ENCODE data around the gene PALMD. TPM values are rescaled to one million over a fixed set of nuclear protein-coding genes. Genes with fewer than 3 reads are reported as not detected.

Gene PALMD
- total RNA-seq, 1 donor from 2014 or later, result not detected

- Mint-ChIP-seq H3K27me3 (peaks cover 11% of the 10 kb centered on the region), H3K4me1 (no peaks in the 10 kb centered on the region), H3K27ac (no peak overlapping the region), H3K4me3 (no peak overlapping the region), H3K36me3 (ENCODE audit: low read depth) (no peaks in the 10 kb centered on the region), H3K9me3 (no peaks in the 10 kb centered on the region)
- CTCF ChIA-PET, result no interaction called here
- TF ChIP-seq, protein P1, sequence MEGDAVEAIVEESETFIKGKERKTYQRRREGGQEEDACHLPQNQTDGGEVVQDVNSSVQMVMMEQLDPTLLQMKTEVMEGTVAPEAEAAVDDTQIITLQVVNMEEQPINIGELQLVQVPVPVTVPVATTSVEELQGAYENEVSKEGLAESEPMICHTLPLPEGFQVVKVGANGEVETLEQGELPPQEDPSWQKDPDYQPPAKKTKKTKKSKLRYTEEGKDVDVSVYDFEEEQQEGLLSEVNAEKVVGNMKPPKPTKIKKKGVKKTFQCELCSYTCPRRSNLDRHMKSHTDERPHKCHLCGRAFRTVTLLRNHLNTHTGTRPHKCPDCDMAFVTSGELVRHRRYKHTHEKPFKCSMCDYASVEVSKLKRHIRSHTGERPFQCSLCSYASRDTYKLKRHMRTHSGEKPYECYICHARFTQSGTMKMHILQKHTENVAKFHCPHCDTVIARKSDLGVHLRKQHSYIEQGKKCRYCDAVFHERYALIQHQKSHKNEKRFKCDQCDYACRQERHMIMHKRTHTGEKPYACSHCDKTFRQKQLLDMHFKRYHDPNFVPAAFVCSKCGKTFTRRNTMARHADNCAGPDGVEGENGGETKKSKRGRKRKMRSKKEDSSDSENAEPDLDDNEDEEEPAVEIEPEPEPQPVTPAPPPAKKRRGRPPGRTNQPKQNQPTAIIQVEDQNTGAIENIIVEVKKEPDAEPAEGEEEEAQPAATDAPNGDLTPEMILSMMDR (IDR thresholded peaks at IDR 0.05), result no peak
- intact Hi-C loops (cut with micrococcal nuclease), result no loop called here
- no peak for ATAC-seq (ENCODE audit: low read depth)
- POLR2A ChIA-PET, result no interaction called here
- no peak for DNase-seq
Observed at GRCh38 chr1:99675292-99675691, 29.4 kb downstream of the PALMD start.

DNA sequence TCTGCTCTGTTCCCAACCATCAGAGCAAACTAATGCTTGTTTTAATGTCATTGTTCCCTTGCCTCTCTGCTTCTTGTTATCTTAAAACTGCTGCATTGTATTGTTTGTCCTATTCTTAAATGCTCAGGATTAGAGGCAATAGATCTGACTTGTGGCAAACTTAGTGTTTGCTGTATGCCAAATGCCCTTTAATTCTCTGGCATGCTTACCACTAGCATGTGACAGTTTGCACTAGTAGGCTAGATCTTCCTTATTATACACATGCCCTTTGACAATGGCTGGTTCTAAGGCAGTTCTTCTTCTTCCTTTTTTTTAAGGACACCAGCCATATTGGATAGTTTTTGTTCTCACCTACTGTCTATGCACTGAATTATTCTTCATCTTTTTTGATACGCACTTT is 30.1 kb downstream of the PALMD start:
- Mint-ChIP-seq H3K4me1 (no peaks in the 10 kb centered on the region), H3K27me3 (peaks cover 11% of the 10 kb centered on the region), H3K4me3 (no peak overlapping the region), H3K9me3 (no peaks in the 10 kb centered on the region), H3K27ac (no peak overlapping the region), H3K36me3 (ENCODE audit: low read depth) (no peaks in the 10 kb centered on the region)
- intact Hi-C loops (cut with micrococcal nuclease), result no loop called here
- ATAC-seq (ENCODE audit: low read depth) (no peak), DNase-seq (no peak)
- ChIA-PET CTCF (no interaction called here), POLR2A (no interaction called here)
- TF ChIP-seq, protein P1 (IDR thresholded peaks at IDR 0.05), result no peak

- Mint-ChIP-seq H3K4me3 (no peak overlapping the region), H3K27ac (no peak overlapping the region), H3K36me3 (ENCODE audit: low read depth) (no peaks in the 10 kb centered on the region), H3K9me3 (no peaks in the 10 kb centered on the region), H3K27me3 (peaks cover 11% of the 10 kb centered on the region), H3K4me1 (no peaks in the 10 kb centered on the region)
- CTCF ChIA-PET, result no interaction called here
- DNase-seq (no peak), ATAC-seq (ENCODE audit: low read depth) (no peak)
- POLR2A ChIA-PET, result no interaction called here
- TF ChIP-seq, protein P1 (IDR thresholded peaks at IDR 0.05), result no peak
- intact Hi-C loops (cut with micrococcal nuclease), result no loop called here
Observed at GRCh38 chr1:99676876-99677275, 31.0 kb downstream of the PALMD start.

- ATAC-seq (ENCODE audit: low read depth), result no peak
- intact Hi-C loops (cut with micrococcal nuclease), result no loop called here
- Mint-ChIP-seq H3K27ac (no peak overlapping the region), H3K9me3 (no peaks in the 10 kb centered on the region), H3K27me3 (peaks cover 9% of the 10 kb centered on the region), H3K36me3 (ENCODE audit: low read depth) (no peaks in the 10 kb centered on the region), H3K4me3 (no peak overlapping the region), H3K4me1 (no peaks in the 10 kb centered on the region)
- ChIA-PET POLR2A (no interaction called here), CTCF (no interaction called here)
- no peak for DNase-seq
- TF ChIP-seq, protein P1 (IDR thresholded peaks at IDR 0.05), result no peak
Observed at GRCh38 chr1:99677416-99677815, 31.5 kb downstream of the PALMD start.

DNA sequence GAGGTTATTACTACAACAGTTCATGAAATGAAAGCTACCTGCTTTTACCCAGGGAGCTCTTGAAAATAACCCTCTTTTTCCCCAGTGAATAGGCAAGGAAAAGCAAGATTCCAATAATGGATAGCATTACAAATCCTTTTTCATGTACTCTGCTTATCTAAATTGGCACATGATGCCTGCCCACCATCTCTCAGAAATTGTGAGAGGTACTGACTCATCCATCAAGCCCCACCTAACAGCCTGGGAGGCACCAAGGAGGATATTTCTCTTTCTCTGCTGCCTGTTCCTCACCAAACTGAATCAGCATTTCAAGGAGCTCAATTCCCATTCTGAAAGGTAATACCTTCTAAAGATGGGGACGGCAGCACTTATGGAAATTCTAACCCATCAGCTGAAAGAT is 34.4 kb downstream of the PALMD start:
- intact Hi-C loops (cut with micrococcal nuclease), result no loop called here
- Mint-ChIP-seq H3K27me3 (no peaks in the 10 kb centered on the region), H3K9me3 (no peaks in the 10 kb centered on the region), H3K27ac (no peak overlapping the region), H3K4me3 (no peak overlapping the region), H3K36me3 (ENCODE audit: low read depth) (no peaks in the 10 kb centered on the region), H3K4me1 (no peaks in the 10 kb centered on the region)
- ChIA-PET POLR2A (no interaction called here), CTCF (no interaction called here)
- no peak for ATAC-seq (ENCODE audit: low read depth)
- no peak for DNase-seq
- TF ChIP-seq, protein P1 (IDR thresholded peaks at IDR 0.05), result no peak

Measured in activated B cell treated with CpG ODN at 0.5 μM for 24 hours (primary cell).